Loucy (cell line): ENCODE measurements around the gene ATG4D.
A peak's percentile ranks its signal among the peaks of the same experiment; 100 is the strongest.
"Not testable (repeated sequence)": the region's sequence is repeated elsewhere in the genome, so short reads cannot be mapped to it uniquely, and the experiment has no call there.

ENCODE experiments used
- H2AFZ ChIP-seq: fragments of 200-600 bp; sonication (generic); 2 replicates; pipeline ENCODE4 v1.6.0; 2016; ENCODE audit warnings: antibody characterized with exemption, mild to moderate bottlenecking, low read length, moderate library complexity
- H3F3A ChIP-seq: fragments of 200-600 bp; 2 replicates; pipeline ENCODE4 v1.6.0; 2016; ENCODE audit warnings: antibody characterized with exemption, low read depth, mild to moderate bottlenecking
- H3K27me3 ChIP-seq: fragments of 200-600 bp; sonication (generic); 2 replicates; pipeline ENCODE4 v1.6.1; 2014; ENCODE audit warnings: low read length, mild to moderate bottlenecking; ENCODE audit not compliant: insufficient read depth, poor library complexity, severe bottlenecking
- H3K36me3 ChIP-seq: fragments of 200-600 bp; sonication (generic); 2 replicates; pipeline ENCODE4 v1.6.1; 2016; ENCODE audit warnings: low read length; ENCODE audit not compliant: insufficient read depth
- H3K4me1 ChIP-seq: fragments of 200-600 bp; sonication (generic); 2 replicates; pipeline ENCODE4 v1.5.1; 2014; ENCODE audit warnings: low read length, mild to moderate bottlenecking; ENCODE audit not compliant: insufficient read depth, poor library complexity, severe bottlenecking
- H3K4me2 ChIP-seq: fragments of 200-600 bp; sonication (generic); 2 replicates; pipeline ENCODE4 v1.6.0; 2014; ENCODE audit warnings: antibody characterized with exemption, low read length, low read depth, mild to moderate bottlenecking; ENCODE audit not compliant: poor library complexity, severe bottlenecking
- H3K4me3 ChIP-seq: fragments of 200-600 bp; sonication (generic); 2 replicates; pipeline ENCODE4 v1.5.1; 2014; ENCODE audit warnings: low read length, mild to moderate bottlenecking, mixed read lengths; ENCODE audit not compliant: poor library complexity, severe bottlenecking
- H3K79me2 ChIP-seq: fragments of 200-600 bp; sonication (generic); 2 replicates; pipeline ENCODE4 v1.6.1; 2014; ENCODE audit warnings: low read length; ENCODE audit not compliant: insufficient read depth
- H3K9ac ChIP-seq: fragments of 200-600 bp; sonication (generic); 2 replicates; pipeline ENCODE4 v1.6.0; 2014; ENCODE audit warnings: mild to moderate bottlenecking, low read depth, low read length, moderate library complexity; ENCODE audit not compliant: poor library complexity, severe bottlenecking
- H3K9me2 ChIP-seq: fragments of 200-600 bp; sonication (generic); replicated peaks from 2 replicates; pipeline ENCODE4 v1.6.1; 2016; ENCODE audit warnings: low read depth, low read length, mixed read lengths
- H3K9me3 ChIP-seq: fragments of 200-600 bp; sonication (generic); 2 replicates; pipeline ENCODE4 v1.6.1; 2014; ENCODE audit warnings: mild to moderate bottlenecking, antibody characterized with exemption, low read length, low read depth; ENCODE audit not compliant: insufficient read depth
- H4K20me1 ChIP-seq: fragments of 200-600 bp; sonication (generic); 2 replicates; pipeline ENCODE4 v1.6.0; 2014; ENCODE audit warnings: antibody characterized with exemption, low read length, mild to moderate bottlenecking; ENCODE audit not compliant: insufficient read depth, poor library complexity, severe bottlenecking
- EZH2phosphoT487 ChIP-seq: fragments of 200-600 bp; IDR thresholded peaks from 2 replicates; pipeline ENCODE4 v1.6.1; 2018; ENCODE audit warnings: antibody characterized with exemption, mild to moderate bottlenecking, moderate library complexity, borderline replicate concordance
- TF ChIP-seq, protein P1 (sequence below): fragments of 200-600 bp; sonication (generic); conservative IDR thresholded peaks from 2 replicates; pipeline ENCODE4 v1.5.1; 2014; ENCODE audit warnings: mild to moderate bottlenecking, antibody characterized with exemption, low read length

Gene ATG4D

DNA sequence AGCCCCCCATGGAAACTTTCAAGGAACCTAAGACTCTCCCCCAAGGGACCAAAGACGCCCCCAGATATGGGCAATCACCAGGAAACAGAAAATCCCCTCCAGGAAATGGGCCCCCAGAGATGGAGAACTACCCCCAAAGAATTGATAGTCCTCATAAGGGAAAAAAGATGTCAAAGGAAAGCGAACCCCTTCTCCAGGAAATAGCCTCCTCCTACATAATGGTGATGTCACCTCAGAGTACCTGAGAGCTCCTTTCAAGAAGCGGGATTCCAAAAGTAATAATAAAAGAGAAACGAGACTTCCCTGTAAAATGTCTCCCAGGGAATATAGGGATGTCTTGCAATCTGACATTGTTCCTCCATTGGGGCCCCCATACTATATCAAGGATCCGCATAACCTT is 24.0 kb downstream of the ATG4D start:
- H4K20me1 ChIP-seq, result peaks cover 21% of the 10 kb centered on the region
- peak overlapping the region; percentile 76 for H3K4me3 ChIP-seq
- no peak overlapping the region for H2AFZ ChIP-seq
- H3K27me3 ChIP-seq, result peaks cover 4% of the 10 kb centered on the region
- no peak for TF ChIP-seq EZH2phosphoT487
- TF ChIP-seq, protein P1, sequence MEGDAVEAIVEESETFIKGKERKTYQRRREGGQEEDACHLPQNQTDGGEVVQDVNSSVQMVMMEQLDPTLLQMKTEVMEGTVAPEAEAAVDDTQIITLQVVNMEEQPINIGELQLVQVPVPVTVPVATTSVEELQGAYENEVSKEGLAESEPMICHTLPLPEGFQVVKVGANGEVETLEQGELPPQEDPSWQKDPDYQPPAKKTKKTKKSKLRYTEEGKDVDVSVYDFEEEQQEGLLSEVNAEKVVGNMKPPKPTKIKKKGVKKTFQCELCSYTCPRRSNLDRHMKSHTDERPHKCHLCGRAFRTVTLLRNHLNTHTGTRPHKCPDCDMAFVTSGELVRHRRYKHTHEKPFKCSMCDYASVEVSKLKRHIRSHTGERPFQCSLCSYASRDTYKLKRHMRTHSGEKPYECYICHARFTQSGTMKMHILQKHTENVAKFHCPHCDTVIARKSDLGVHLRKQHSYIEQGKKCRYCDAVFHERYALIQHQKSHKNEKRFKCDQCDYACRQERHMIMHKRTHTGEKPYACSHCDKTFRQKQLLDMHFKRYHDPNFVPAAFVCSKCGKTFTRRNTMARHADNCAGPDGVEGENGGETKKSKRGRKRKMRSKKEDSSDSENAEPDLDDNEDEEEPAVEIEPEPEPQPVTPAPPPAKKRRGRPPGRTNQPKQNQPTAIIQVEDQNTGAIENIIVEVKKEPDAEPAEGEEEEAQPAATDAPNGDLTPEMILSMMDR, result no peak
- H3K4me2 ChIP-seq, result peak overlapping the region; percentile 88
- H3K4me1 ChIP-seq, result peaks cover 35% of the 10 kb centered on the region
- H3K9me2 ChIP-seq, result no peaks in the 10 kb centered on the region
- H3K9ac ChIP-seq, result peak overlapping the region; percentile 86
- no peaks in the 10 kb centered on the region for H3K9me3 ChIP-seq
- H3F3A ChIP-seq, result peaks cover 10% of the 10 kb centered on the region; the same call in 1 of the 2 replicates
- H3K36me3 ChIP-seq, result no peaks in the 10 kb centered on the region
- H3K79me2 ChIP-seq, result peaks cover 53% of the 10 kb centered on the region

DNA sequence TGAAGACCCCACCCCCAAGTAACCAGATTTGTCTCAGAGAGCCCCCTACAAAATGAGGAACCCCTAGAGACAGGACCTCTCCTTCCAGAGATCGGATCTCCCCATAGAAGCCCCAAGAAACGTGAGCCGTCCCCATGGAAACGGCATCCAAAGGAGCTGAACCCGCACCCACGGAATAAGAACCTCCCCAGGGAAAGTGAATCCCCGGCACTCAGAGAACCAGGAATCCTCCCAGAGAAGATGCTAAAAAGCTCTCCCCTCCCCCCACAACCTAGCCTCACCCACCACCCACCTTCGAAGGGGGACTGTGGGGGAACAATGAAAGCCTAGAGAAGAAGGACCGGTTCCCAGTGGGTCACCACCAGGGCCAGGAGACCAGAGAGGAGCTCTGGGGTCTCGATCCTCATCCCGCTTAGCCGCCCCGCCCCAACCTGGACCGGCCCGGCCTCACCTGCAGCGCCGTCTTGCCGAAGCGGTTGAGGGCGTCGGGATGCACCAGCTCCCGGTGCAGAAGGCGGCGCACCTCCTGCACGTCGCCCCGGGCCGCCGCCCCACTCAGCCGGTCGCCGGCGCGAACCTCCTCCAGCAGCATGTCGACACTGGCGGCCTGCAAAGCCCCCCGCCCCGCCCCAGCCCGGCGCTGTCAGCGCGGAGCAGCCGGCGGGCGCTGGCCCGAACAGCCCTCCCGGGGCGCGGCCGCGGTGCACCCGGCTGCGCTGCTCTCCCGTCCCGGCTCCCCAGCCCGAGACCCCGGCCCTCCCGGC is 24.5 kb downstream of the ATG4D start:
- H3K36me3 ChIP-seq, result no peaks in the 10 kb centered on the region
- H3K9me3 ChIP-seq, result no peaks in the 10 kb centered on the region
- no peak overlapping the region for H2AFZ ChIP-seq
- H3K9ac ChIP-seq, result peak overlapping the region; percentile 86
- H3K79me2 ChIP-seq, result peaks cover 49% of the 10 kb centered on the region
- H4K20me1 ChIP-seq, result peaks cover 20% of the 10 kb centered on the region
- peak overlapping the region; percentile 76 for H3K4me3 ChIP-seq
- H3F3A ChIP-seq, result peaks cover 10% of the 10 kb centered on the region; the same call in 1 of the 2 replicates
- H3K27me3 ChIP-seq, result peaks cover 4% of the 10 kb centered on the region
- H3K9me2 ChIP-seq, result no peaks in the 10 kb centered on the region
- TF ChIP-seq EZH2phosphoT487, result no peak
- TF ChIP-seq, protein P1, result no peak
- peak overlapping the region; percentile 88 for H3K4me2 ChIP-seq
- peaks cover 38% of the 10 kb centered on the region for H3K4me1 ChIP-seq

DNA sequence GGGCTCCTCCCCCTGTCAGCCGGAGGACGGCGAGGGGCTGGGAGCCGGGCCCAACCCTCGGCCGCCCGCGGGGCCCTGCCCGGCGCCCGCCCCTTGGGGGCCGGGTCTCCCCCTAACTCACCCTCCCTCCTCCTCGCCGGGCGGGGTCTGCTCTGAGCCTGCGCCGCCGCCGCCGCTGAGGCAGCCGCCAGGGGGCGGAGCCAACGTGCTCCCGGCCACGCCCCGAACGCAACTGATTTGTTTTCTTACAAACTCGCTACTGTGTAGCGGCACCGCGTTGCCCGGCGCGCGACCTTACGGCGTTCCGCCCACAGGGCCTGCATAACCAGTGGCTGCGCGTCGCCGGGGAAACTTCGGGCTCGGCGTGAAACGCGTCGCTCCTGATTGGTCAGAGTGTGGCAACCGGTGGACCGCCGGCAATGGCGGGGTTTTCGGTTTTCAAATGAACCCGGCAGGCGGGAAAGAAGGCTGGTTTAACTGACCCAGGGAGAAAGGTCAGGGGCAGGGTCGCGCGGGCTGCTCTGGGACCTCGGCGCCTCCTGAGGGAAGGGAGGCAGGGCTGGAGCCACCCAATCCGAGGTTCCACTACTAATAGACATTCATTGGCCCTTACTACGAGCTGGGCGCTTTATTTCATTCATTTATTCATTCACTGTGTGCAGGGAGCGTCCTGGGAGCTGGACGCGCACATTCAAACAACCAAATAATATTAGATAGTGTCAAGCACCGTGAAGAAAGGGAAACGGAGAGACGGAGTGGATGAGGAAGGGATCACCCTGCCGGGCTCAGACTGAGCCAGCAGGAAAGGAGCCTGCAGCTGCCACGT is 25.3 kb downstream of the ATG4D start, which contains the start of gene CDKN2D:
TSS of gene CDKN2D (minus strand) at position 154 of the 826 bp plus-strand sequence. CDS start 326 bp downstream, outside the sequence.
- Histone ChIP-seq H2AFZ (peak within 1 kb of the TSS; percentile 34; the same call in 1 of the 2 replicates), H3K4me2 (peak within 1 kb of the TSS; percentile 88), H3K27me3 (peaks cover 4% of the 10 kb centered on the region), H3K9me3 (no peaks in the 10 kb centered on the region), H3K36me3 (no peaks in the 10 kb centered on the region), H3K4me1 (peaks cover 38% of the 10 kb centered on the region), H3K9me2 (no peaks in the 10 kb centered on the region), H3K79me2 (peaks cover 41% of the 10 kb centered on the region), H3K9ac (peak within 1 kb of the TSS; percentile 92), H4K20me1 (peaks cover 17% of the 10 kb centered on the region), H3K4me3 (peak within 1 kb of the TSS; percentile 76), H3F3A (peaks cover 10% of the 10 kb centered on the region; the same call in 1 of the 2 replicates)
- TF ChIP-seq EZH2phosphoT487, result no peak
- TF ChIP-seq, protein P1, result no peak

DNA sequence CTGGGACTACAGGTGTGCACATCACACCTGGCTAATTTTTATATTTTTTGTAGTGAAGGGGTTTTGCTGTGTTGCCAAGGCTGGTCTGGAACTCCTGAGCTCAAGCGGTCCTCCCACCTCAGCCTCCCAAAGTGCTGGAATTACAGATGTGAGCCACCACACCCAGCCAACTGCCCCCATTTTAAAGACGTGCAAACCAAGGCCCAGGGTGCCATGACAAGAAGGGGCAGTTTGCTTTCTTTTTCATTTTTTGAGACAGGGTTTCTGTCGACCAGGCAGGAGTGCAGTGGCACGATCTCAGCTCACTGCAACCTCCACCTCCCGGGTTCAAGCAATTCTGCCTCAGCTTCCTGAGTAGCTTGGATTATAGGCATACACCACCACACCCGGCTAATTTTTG is 30.1 kb downstream of the ATG4D start:
- H3K4me1 ChIP-seq, H3F3A ChIP-seq, H3K79me2 ChIP-seq, H3K9me2 ChIP-seq, H3K27me3 ChIP-seq, H4K20me1 ChIP-seq, H3K36me3 ChIP-seq, H3K9ac ChIP-seq, H3K4me3 ChIP-seq, H2AFZ ChIP-seq, H3K4me2 ChIP-seq, H3K9me3 ChIP-seq: not testable (repeated sequence)
